GOT3 (cell line): ENCODE data around the gene XPNPEP2.
A peak's percentile ranks its signal among the peaks of the same experiment; 100 is the strongest.

Experiments
- DNase-seq: peaks from one replicate; lab custom pipeline; 2025; ENCODE audit warnings: mixed read lengths; lab: John Stamatoyannopoulos, UW

The XPNPEP2 gene

DNA sequence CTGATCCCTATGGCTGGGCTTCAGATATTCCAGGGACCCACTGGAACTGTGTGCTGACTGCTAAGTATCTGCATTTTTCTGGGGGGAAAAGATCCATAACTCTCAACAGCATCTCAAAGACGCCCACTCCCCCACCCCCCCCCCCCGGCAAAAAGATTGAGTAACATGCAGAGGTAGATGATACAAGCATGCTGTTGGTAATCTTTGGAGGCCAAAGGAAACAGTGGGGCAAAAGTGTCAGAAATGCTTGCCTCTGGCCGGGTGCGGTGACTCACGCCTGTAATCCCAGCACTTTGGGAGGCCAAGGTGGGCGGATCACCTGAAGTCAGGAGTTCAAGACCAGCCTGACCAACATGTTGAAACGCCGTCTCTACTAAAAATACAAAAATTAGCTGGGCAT is 12.2 kb downstream of the XPNPEP2 start:
- DNase-seq, result no peak

DNA sequence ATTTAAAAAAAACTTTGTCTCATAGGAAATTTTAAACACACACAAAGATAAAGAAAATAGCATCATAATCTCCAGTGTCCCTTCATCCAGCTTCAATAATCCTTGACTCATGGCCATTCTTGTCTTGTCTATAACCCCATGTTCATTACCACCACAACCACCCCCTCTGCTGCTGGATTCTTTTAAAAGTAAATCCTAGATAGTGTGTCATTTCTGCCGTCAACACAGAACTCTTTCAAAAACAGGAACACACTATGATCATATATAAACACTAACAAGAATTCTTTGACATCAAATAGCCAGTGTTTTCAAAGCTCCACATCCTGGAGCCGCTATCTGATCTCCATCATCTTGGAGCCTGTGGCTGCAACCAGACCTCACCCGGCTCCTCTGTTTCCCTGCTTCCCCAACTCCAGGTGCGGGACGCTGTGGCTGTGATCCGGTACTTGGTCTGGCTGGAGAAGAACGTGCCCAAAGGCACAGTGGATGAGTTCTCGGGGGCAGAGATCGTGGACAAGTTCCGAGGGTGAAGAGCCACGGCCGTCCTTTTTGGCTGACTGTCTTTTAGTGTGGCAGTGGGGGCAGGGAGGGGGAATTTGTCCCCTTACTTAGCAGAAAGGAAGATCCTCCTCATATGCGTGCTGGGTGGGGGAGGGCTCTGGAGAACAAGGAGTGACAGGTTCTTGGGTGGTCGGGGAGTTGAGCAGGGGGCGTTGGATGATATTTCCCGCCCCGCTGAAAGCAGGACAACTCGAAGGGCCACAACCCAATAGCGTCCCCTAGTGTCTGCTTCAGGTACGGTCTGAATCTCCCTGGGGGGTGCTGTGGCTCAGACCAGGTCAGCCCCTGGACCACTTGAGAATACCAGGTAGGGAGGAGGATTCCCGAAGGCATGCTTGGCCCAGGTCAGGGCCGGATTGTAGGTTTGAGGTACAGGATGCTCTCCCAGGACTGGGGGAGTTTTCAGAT is 15.6 kb downstream of the XPNPEP2 start:
- DNase-seq, result no peak

DNA sequence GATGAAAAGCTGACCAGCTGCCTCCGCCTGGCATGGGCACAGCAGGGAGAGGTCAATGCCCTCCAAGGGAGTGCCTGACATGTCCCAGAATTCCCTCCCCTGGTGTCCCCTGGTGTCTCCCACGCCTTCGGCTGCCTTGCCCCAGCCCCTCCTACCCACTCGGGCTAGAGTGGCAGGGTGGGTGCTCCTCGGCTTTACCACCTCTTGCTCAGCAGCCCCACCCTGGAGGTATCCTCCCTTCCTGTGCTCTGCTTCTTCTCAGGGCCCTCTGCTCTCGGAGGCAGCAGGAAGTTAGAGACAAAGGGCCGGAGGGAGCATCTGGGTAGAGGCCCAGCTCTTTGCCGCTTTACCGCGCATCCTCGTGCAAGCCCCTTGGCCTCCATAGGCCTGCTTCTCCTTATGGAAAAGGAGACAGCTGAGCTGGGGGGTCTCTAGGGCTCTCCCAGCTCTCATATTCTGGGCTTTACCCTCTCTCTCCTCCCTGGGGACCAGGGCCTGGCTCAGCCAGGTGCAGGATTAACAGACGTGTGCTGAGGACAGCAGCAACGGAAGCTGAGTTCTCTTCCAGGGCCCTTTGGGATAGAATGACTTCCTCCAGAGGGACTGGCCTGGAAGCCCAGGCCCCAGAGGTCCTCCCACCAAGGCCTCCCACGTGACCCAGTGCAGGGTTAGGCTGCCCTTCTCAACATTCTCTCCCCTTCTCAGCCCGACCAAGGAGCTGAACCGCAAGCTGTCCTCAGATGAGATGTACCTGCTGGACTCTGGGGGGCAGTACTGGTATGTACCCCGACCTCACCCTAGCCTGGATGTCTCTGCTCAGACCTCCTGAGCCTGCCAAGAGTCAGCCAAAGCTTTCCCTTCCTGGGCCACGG is 17.2 kb downstream of the XPNPEP2 start:
- no peak for DNase-seq

DNA sequence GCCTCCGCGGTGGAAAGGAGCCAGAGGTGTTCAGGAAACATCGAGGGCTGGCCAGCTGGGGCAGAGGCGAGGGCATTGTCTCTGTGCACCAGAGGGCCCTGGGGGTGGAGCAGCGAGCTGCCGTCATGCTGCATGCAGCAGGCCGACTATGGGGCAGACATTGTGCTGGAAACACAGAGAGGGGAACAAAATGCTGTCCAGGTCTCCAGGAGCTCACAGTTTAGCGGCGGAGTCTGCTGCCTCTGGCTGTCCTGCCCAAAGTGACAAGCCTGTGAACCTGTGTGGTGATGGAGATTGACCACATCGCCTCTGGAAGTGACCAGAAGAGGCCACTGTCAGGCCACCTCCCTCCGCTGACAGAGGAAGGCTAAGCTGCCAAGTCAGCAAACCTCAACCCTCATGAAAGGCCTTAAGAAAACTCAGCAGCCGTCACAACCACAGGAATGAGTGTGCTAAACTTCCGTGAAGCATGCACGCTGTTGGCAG is 20.8 kb downstream of the XPNPEP2 start:
- DNase-seq, result no peak

DNA sequence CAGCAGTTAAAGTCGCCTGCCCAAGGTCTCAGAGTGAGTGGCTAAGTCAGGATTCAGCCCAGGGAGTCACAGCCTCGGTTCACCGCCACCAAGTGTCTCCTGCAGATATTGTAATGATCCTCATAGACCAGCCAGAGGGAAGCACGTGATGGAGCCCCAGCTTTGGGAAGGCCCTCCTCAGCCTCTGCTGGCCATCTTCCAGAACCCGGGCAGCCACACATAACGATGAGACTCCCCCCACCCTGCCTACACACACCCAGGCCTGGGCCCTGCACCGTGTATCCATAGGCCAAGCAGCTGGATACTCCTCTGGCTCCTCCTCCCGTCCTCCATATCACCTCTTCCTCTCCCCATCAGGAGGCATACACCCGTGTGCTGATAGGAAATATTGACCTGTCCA is 21.4 kb downstream of the XPNPEP2 start:
- no peak for DNase-seq

DNA sequence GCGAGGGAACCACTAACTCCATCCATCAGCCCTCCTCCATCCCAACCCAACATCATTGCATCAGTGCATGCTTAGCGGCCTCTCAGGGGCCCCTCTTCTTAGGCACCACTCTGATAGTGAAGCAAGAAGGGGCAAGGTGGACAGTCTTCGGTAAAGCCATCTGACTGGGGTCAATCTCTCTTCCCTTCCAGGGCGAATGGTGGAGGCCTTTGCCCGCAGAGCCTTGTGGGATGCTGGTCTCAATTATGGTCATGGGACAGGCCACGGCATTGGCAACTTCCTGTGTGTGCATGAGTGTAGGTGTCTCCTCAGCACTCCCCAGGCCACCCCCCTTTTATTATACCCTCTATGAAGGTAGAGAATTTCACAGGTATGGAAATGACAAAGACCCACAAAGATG is 22.2 kb downstream of the XPNPEP2 start:
- DNase-seq, result no peak

DNA sequence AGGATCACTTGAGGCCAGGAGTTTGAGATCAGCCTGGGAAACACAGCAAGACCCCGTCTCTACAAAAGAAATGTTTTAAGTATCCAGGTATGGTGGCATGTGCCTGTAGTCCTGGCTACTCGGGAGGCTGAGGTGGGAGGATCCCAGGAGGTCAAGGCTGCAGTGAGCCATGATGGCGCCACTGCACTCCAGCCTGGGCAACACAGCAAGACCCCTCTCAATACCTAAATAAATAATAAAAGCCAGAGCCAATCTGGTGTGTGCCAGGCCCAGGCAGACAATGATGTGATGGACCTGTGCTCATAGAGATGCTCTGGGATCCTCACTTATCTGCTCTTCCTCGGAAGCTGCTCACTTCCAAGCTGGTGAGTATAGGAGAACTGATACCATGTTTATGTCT is 22.8 kb downstream of the XPNPEP2 start:
- DNase-seq, result no peak

DNA sequence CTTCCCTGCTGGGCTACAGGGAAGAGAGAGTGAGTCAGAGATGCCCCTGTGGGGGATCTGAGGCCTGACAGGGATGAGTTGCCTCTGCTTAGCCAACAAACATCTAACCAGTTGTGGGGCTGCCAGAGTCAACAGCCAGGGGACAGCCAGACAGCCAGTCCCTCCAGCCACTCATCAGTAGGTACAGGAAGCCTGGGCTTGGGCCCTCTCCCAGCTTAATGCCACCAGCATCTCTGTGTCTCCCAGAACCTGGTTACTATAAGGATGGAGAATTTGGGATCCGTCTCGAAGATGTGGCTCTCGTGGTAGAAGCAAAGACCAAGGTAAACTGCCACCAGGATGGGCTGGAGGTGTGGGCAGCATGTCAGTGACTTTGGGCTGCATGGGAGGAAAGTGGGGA is 23.7 kb downstream of the XPNPEP2 start:
- DNase-seq, result no peak

DNA sequence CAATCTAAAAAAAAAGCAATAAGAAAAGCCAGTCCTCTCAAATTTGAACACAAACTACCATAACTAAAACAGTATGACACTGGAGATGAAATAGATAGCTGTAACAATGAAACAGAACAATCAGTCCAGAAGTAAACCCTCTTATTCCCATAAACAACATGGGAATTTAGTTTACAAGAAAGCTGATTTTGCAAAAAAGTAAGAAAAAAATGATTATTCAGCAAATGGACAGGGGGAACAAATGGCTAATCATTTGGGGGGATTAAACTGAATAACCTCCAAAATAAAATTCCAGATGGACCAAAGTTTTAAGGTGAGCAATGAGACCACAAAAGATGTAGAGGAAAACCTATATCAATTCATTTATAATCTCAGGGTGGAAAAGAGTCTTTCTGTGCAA is 24.9 kb downstream of the XPNPEP2 start:
- no peak for DNase-seq

DNA sequence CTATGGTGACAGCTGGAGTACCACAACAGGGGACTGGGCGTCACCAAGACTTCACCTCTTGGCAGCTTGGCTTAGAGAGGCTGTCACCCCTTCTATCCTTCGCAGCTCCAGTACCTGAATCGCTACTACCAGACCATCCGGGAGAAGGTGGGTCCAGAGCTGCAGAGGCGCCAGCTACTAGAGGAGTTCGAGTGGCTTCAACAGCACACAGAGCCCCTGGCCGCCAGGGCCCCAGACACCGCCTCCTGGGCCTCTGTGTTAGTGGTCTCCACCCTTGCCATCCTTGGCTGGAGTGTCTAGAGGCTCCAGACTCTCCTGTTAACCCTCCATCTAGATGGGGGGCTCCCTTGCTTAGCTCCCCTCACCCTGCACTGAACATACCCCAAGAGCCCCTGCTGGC is 29.4 kb downstream of the XPNPEP2 start:
- no peak for DNase-seq

DNA sequence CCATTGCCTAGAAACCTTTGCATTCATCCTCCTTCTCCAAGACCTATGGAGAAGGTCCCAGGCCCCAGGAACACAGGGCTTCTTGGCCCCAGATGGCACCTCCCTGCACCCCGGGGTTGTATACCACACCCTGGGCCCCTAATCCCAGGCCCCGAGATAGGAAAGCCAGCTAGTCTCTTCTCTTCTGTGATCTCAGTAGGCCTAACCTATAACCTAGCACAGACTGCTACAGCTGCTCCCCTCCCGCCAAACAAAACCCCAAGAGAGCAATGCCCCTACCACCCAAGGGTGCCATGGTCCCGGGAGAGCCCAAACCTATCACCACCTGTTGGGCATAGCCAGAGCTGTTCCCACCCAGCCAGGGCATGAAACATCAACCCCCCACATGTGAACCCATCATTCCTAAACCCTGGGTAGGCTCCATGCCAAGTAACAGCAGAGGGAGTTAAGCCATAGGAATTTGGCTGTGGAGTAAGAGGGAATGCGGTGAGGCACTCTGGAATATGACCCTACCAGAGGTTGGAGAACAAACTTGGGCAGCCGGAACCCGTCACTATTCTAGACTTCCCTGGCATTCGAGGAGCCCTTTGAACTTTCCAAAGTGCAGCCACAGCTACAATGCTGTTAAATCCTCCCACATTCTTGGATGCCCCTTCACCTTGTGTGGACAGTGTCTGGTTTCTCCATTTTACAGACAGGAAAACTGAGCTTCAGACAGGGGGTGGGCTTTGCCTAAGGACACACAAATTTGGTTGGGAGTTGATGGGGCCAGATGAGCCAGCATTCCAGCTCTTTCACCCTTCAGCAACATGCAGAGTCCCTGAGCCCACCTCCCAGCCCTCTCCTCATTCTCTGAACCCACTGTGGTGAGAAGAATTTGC is 30.0 kb downstream of the XPNPEP2 start:
- DNase-seq, result no peak

DNA sequence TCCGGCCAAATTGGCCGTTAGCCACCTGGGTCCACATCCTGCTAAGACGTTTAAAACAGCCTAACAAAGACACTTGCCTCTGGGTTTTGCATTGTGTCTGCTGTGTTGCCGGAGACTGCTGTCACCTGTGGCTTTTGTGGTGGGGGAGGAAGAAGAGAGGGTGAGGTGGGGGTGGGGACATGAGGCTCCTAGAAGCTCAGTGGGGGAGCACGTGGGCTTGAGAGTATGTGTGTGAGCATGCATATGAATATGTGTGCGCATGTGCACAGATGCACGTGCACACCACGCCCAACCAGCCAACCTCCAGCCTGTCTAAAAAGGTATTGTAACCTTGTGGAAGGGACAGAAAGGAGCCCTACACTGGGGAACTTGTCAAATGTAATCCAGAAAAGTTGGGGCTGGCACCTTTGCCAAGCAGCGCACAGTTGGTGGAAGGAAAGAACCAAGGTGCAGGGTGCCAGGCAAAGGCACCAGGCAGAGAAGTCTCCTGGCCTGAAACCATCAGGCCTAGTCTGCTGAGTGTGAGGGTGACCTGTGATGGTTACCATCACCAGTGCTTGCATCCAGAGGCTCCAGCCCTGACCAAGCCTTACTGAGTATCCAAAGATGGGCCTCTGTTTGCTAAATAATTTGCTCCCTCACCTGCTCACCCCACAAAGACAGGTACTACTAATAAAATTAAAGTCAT is 30.8 kb downstream of the XPNPEP2 start:
- DNase-seq, result no peak

DNA sequence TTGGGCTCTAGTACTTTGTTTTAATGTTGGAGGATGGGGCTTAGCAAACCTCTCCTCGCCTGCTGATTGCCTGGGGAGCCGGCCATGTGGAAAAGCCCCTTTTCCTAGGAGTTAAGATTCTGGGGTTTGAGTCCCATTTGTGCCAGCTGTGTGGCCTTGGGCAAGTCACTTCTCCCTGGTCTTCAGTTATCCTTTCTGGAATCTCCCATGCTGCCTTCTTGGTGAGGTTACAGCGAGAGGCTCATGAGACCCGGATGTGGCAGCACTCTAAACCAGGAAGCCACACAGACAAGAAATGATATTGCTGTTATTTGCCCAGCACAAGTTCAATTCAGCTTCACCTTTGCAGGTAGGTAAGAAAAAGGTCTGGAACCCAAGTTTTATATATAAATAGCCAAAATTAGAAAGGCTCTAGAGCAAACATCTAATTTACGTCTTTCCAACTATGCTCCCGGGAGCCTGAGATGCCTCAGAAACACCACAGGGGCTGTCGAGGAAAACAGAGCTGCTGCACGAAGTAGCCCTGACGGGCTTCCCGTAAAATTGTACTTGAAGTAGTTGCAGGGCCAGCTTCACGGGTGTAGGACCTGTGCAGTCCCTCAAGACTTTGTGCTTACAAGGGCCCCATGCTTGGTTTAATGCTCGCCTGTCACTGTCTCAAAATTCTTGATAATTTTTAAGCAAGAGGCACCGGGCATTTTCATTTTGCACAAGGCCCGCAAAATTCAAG is 32.7 kb downstream of the XPNPEP2 start:
- no peak for DNase-seq

DNA sequence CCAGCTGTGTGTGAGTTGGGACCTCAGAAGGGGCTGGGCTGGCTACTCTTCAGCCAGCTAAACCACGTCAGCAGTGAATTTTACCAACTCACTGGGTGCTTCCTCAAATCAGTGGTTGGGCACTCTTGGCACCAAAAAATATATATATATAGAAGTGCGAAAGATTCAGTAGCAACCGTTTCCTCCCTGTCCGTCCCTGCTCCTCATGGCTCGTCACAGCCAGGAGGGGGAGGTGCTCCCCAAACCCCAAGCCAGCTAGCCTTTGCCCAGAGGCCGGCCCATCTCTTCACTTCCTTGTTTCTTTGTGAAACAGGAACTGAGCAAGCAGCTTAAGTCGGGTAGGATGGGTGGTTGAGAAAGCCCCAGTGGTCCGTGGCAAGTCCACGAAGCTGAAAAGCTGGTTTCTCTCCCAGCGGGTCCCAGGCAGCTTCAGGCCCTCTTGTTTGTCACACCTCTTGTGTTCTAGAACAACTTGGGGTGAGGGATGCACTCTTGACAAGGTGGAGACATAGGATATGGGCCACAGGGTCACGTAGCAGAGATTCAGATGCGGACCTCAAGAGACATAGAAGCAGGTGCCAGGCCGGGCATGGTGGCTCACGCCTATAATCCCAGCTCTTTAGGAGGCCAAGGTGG is 34.1 kb downstream of the XPNPEP2 start:
- no peak for DNase-seq

DNA sequence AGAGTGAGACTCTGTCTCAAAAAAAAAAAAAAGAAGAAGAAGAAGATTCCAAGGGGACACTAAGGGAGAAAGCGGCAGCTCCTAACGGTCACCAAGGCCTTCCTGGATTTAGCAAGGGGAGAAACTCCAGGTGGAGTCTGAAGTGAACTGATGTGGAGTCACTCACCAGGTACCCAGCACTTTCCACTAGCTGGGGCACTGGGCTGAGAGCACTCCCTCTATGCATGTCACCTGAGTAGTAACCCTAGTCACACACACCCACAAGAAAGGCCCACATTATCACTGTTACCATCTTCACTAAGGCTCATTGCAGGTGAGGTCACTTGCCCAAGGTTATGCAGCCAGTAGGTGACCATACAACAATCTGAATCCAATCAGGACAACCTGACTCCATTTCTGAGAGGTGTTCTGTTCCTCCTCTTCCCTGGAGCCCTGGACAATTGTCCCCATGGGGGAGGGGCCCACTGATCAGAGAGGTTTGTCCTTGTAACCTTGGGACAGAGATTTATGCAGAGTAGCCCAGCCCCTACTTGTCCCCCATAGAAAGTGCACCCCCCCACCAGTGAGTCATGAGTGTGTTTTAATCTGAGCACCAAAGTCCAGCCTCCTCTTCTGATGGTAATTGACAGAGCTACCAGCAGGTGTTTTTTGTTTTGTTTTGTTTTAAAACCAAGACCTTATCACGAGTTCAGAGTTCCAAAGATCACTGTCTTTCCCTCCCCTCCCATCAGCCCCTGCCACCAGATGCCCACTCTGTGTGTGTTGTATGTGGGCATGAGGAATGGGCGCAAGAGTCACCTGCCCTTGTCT is 35.1 kb downstream of the XPNPEP2 start:
- no peak for DNase-seq

DNA sequence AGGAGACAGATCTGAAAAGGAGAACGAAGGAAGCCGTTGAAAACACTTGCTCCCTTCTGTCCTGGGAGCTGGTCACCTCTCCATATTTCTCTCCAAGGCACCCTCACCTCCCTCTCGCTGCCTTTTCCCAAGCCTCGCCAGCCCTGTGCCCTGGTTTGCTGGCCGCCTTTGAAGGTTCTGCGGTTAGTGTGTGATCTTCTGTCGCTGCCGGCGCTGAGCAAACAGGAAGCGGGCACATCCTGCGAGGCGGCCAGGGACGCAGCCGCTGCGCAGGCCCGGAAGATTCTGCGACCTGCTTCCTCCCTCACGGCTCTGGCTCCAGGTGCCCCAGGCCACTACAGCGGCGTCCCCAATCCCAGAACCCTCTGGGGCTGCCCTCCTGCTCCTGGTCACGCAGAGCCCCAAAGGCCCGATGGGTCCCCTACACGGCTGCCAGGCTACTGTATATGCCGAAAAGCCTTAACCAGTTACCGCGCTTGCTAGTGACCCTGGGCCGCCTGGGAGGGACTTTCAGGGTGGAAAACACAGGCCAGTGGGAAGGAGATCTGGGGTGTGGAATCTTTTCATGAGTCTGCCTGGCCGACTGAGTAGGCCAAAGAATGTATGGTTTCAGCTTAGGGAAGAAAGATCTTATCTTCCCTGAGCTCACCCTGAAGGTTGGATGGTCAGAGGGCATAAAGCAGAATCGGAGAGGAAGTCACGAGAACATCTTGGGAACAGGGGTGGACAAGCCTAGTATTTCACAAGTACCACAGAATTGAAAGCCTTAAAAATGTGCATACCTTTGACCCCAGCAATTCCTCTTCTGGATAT is 38.6 kb downstream of the XPNPEP2 start:
- DNase-seq, result peak; percentile 7

DNA sequence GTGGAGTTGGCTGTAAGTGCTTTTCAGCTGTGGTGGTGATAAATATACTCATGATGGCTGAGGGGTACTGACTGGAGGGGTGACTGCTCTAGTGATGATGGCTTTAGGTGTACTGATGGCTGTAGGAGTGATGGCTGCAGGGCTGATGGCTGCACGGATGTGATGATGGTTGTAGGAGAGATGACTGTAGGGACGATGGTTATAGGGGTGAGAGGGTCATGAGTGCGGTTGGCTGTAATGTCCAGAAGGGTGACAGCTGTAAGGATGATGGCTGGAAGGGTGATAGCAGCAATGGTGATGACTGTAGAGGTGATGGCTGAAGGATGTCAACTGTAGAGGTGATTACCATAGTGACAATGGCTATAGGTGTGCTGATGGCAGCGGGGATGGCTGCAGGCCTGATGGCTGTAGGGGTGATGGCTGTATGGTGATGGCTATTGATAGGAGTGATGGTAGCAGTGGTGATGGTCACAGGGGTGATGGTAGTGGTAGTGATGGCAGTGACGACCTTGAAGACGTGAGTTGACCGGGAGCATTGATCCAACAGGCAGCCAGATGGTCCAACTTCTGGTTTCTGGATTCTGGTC is 40.4 kb downstream of the XPNPEP2 start:
- DNase-seq, result no peak

DNA sequence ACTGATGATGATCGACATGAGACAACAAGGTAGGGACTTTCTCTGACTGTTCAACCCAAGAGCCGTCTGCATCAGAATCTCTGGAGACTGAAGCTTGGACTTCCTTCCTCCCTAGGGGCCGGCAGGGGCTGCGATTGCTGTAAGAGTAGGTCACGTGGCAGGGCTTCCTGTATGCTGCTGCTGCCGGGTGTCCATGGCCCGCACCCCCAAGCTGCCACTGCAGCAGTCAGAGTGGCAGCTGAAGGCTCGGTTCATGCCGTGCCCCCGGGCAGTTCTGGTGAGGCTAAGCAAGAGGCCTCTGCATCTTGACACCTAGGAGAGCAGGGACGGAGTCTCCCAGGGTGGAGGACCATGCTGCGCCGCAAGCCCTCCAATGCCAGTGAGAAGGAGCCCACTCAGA is 41.0 kb downstream of the XPNPEP2 start, which contains the start of gene SASH3:
Gene SASH3 (plus strand): TSS at position 203 of the 400 bp plus-strand sequence. CDS start 149 bp downstream, at position 352.
- DNase-seq, result no peak
